GM18867 (cell line): ENCODE measurements around the gene ADI1.
"Not testable (repeated sequence)": the region's sequence is repeated elsewhere in the genome, so short reads cannot be mapped to it uniquely, and the experiment has no call there.

Experiments
- ATAC-seq: cut with Tn5 transposase; IDR thresholded peaks from one replicate; pipeline ENCODE4 v1.9.1; 2021; ENCODE audit warnings: mild to moderate bottlenecking, moderate library complexity; ENCODE audit not compliant: unreplicated experiment

The ADI1 gene

DNA sequence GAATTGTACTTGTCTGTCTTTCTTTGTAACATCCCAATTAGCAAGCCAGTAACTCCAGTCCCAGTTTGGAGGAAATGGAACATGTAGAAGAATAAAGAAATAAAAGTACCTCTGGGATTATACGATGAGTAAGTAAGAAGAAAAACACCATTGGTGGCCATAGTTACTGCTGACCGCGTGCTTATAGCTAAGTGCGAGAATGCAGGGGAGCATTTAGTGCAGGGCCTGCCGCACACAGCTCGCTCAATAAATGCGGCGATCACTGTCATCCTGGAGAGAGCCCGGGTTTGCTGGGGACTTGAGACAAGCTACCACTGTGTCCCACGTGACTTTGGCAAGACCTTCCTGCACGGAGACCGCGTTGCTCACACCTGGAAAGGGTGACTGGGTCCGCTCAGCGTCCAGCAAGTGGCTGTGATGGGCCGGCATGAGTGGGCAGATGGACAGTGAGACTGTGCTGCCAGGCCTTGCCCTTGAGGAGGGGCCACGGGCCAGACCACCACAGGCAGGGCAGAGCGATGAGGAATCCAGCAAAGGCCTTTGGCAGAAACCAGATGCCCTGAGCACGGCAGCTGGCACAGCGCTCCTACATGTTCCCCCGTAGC, 54.8 kb downstream of the ADI1 start:
- no peak for ATAC-seq

DNA sequence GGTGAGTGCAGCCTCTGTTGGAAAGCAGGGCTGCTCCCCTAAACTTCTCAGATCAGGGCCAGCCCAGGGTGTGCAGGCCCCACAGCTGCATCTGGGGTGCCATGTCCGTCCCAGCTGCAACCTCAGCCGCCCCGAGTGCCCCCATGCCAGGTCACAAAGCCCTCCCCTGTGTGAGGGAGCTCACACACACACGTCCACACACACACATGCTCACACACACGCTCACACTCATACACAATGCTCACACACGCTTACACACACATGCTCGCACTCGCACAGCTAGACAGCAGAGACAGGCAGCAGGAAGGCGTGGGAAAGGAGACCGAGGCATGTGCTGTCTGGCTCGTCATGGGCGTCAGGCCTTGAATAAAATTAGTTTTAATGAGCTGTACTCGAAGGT, 55.4 kb downstream of the ADI1 start:
- ATAC-seq: no peak

DNA sequence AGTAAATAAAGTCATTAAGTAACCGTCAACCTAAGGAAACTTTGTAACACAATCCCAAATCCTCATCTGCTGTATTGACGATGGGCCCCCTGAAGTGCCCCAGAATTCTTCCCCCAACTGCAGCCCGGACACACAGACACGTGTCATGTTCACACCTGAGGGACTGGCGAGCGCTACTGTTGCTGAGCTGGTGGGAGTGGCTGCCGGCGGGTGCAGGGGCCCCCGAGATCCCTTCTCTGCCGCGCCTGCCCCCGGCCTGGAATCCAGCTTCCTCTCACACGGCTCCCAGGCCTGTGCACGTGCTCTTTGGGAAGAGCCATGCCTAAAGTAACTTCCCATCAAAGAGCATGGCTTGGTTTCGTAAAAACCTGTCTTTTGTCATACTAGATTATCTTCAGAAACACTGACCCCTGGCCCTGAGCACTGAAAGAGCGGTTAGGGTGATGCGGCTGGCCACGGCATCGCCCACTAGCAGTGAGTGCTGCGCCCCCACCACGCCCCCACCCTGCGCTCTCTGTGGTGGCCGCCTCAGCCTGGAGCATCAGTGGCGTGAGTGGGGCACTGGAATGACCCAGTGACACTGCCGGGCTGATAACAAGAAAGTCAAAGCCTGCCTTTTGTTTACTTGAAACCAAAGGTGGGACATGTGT, 56.0 kb downstream of the ADI1 start:
- ATAC-seq: no peak

DNA sequence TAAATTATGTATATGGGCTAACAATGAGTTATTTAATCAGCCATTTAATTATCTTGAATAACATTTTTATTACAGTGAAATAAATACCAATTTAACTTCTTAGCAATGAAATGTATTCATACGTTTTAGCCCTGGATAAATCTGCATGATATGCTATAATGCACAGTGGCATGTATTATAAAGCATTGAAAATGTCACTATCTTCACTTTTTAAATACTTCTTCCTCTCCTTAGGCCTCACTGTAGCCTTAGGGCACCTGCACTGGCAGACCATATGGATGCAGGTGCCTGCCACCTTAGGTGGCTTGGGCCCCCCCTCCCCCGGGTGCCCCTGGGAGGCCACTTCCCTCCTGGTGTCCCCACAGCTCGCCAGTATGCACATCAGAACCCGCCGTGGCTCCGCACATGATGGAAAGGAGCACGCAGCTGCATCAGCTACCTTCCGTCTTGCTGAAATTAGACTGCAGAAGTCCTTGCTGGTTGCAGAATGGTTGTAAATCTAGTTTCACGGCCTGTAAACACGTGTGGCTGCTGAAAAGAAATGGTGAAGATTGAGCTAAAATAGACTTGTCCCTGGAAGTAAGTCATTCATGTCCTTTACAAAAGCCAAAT, 56.7 kb downstream of the ADI1 start:
- ATAC-seq: no peak

DNA sequence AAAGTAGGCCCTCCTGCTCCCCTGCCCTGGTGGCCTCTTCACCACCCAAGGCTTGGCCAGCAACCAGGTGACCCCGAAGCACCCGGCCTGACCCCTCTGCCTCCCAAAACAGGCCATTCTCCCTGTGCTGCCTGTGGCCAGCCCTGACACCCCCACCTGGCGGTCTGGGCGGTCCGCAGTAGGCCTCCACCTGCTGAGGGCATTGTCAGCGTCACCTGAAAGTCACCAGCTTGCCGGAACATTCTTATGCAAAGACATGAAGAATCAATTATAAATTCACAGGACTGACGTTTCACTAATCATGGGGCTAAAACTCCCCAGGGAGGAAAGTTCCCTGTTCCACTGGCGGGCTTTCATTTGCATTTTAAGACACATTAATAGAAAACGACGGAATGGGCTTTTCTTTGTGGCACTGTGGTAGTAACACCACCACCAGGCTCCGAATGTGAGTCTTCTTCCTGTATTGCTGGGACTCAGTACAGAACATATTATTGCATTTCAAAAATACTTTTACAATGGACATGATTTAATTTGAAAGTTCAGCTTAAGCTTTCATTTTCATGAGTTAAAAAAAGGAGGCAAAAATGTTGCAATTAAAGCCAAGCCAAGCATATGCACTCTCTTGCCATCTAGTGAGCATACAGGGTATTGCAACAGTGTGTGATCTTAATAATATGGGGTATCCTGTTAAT, 57.4 kb downstream of the ADI1 start:
- peak; percentile 77 for ATAC-seq

DNA sequence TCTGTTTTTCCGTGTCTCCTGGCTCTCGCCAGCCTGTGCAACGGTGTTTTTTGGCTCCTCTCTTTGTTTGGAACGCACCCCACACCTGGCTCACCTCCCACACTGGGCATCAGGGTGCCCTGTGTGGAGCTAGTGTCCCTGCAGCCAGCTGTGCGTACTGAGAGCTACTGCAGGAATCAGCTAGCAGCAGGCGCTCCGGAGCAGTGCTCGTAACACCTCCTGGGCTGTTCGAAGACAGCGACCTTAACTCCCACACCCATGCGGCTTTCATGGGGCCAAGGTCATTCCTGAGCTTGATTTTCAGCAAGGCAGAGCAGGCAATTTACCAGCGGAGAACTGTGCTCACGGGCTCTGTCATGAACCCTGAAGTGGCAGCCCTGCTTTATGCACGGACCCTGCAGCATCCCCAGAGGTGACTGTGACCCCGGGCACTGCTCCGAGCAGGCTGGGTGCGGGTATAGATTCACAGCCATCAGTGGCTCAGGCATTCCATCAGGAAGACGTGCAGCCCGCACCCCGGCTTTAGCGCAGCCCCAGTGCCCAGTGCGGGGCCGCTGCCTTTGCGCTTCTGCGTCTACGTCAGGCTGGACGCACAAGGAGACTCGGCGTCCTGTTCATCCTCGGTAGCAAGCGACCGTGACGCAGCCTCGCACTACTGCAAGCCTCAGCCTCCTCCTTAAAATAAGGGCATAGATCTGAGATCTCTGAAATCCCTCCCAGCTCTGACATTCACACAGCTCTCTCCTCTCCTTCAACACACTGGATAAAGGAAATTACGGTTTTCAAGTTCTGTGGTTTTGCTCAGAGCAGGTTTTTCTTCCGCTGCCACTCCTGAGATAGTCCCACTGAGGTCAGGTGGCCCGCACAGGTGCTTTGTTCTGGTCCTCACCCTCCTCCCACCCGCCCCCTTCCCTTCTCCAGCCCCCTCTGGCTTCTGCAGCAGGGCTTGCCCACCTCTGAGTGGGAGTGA, 58.2 kb downstream of the ADI1 start:
- ATAC-seq: no peak

DNA sequence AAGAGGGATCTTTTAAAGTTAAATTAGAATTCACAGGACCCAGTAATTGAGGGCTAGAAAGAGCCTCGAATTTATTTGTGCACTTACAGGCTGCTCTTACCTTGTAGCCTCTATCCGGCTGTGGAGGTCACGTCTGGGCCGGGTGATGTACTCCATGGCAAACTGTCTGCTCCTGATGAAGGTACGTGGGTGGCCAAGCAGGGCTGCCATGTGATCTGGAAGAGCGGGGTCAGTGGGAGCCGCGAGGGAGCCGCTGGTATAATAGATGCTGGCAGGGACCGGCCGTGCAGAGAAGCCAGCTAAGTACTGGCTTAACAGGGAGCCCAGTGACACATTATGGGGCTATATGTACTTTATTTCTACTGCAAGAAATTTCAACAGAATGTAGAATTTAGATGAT, 59.2 kb downstream of the ADI1 start:
- ATAC-seq: no peak

DNA sequence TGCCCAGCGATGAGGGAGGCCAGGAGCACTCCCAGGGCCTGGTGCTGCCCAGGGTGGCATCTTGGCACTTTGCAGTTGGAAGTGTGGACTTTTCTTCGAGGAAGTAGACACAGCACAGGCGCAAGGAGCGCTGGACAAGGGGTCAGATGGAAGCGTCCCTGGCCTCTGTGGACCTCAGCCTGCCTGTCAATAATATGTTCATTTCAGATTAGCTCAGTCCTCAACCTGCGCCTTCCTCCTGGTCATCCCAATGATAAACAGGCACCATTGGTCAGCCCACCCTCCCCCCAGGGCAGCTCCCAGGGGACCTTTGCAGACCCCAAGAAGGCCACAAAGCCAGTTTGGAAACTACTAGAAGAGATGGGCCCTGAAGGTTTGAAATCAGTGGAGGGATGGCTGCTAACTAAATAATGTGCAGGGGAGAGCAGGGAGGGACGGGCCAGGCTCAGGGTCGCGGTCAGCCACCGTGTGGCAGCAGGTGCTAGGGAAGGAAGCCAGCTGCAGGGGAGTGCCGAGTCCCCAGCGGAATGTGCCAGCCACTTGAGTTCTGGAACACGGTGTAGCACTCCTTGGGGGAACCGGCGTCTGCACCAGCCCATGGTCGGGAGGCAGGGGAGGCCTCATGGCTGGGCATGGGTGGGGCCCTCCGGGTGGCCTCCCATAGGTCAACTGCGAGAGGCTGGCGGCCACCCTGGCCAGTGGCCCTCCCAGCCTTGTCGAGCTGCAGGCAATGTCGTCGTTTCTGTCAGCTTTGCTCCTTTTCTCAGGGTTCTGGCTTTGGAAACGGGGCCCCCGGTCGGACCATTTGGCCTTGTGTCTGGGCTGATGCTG, 59.9 kb downstream of the ADI1 start:
- no peak for ATAC-seq

DNA sequence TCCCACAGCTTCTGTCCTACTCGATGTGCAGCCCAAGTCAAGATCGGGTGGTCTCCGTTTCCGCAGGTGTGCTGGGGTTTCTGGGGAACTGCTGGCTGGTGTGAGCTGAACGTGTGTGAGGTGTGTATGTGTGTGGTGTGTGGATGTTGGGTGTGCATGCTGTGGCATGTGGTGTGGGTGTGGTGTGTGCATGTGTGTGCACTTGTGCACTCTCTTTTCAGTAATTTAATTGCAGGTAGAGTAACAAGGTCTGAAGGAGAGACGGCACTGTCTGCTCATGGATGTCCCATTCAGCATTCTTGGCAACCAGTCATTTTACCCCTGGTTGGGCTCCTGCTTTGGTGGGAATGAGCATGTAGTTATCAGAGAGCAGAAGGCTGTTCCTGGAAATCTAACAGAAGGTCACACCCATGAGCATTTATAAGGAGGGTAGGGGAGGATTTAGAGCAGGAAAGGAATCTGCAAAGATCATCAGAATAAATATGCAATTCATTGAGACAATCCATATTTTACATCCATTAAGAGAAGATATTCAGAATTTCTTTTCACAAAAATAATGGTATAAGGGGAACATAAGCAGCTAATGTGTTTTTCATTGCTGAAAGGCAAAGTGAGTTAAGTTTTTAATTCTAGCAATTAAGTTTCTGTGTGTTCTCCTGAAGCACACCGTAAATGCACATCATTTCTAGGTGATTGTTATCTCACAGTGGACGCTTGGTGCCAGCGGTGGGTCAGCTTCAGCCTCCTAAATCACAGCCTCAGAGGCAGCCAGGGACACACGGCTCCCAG, 60.7 kb downstream of the ADI1 start:
- ATAC-seq: no peak

DNA sequence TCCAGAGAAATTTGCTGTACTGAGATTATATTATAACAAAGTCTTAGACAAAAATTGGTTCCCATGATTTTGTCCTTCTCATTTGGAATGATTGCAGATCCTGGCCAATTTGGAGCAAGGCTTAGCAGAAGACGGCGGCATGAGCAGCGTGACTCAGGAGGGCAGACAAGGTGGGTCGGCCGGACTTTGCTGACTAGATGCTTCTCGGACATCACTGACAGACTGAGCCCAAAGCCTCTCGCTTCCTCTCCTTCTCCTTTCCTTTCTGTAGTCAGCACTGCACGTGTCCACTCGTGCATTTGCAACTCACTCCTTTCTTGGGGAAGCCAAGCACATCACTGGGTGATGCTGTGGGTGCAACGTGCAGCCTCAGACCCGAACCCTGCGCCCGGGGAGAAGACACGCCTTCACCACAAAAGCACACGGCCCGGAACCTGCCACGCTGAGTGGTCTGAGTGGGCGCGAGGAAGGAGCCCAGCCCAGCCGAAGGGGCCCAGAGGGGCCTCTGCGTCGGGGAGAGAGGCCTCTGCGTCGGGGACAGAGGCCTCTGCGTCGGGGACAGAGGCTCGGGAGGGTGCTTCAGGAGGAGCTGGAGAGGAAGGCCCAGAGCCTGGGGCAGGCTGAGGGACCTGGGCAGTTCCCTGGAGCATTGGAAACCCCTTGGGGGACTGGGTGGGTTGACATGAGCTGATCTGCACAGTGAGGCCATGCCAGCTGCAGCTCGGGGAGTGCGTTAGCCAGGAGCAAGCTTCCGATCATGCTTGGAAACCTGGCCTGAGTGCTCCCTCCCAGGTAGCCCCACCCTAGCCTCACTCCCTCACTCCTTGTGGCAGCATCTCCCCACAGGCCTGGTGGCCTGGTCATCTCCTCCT, 61.6 kb downstream of the ADI1 start:
- ATAC-seq: no peak

DNA sequence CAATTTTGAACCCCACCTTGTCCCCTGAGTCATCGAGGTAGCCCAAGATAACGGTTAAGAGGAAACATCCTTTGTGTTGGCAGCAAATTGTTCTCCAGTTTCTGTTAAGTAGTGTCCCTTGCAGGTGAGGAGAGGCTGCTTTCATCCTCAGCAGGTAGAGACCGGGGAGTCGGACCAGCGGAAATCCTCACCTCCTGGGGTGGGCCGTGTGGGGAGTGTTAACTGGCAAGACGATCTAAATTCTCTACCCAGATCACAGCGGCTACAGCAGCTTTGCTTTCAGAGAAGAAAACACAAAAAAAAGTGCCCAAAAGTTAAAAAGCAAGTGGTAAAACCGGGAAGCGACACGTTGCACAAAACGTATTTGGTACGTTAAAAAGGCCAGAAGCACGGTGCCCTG, 63.2 kb downstream of the ADI1 start:
- no peak for ATAC-seq

DNA sequence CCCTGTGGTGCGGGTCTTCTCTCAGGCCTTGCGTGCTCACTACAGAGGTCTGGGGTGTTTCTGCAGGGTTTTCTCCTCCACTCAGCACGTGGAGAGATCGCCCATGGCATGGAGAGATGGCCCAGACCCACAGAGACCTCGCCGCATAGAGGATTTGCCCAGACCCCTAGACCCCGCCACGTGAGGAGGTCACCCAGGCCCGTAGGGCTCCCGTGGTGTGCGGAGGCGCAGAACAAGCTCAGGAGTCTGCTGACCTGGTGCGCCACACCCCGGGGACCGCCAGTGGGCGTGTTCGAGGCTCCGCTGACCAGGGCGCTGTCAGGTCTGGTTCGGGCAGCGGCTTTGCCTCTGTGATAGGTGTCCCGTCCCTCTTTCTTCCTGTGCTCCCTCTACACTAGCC, 64.5 kb downstream of the ADI1 start:
- no peak for ATAC-seq

DNA sequence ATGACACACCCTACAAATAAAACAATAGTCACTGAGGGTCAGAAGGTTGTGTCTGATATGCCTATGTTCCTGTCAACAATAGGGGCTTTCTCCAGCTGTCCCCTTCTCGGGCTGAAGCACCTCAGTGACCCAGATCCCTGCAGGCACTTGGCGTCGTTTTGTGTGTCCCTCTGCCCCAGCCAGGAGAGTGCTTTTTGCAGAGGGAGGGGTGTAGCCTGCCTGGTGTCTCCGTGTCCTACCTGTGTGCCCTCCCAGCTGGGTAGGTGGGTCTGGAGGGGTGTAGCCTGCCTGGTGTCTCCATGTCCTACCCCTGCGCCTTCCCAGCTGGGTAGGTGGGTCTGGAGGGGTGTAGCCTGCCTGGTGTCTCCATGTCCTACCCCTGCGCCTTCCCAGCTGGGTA, 65.3 kb downstream of the ADI1 start:
- ATAC-seq: not testable (repeated sequence)

DNA sequence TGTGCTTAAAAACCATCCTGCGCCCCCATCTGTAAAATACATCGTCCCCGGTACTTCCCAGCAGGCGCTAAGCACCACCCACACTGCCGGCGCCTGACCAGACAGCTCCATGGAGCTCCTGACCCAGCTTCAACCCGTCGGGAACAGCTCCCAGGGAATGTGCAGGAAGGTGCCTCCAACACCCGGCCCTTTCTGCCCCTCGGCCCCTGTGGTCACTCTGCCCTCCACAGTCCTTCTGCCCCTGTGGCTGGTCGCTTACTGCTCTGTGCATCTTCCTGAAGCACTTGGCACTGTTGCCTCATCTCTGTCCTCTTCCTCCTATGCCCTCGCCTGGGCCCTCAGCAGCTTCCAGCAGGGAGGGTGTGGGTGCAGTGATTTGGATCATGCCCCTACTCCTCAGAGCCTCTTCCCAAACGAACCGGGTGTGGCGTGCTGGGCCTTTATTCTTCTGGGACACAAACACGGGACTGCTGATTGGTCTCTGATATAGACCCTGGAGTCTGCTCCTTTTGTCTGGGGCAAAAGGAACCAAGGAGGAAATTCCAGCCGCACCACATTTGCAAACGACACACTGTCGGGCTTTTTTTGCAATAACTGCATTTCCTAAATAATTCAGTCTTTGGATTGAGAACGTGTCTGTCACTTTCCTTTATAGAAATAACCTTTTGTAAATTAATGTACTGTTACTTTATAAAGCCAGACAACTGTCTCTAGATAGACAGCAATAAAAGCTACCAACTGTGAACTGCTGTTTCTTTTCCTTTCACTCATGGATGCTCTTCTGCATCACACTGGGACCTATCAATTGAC, 65.9 kb downstream of the ADI1 start:
- no peak for ATAC-seq

DNA sequence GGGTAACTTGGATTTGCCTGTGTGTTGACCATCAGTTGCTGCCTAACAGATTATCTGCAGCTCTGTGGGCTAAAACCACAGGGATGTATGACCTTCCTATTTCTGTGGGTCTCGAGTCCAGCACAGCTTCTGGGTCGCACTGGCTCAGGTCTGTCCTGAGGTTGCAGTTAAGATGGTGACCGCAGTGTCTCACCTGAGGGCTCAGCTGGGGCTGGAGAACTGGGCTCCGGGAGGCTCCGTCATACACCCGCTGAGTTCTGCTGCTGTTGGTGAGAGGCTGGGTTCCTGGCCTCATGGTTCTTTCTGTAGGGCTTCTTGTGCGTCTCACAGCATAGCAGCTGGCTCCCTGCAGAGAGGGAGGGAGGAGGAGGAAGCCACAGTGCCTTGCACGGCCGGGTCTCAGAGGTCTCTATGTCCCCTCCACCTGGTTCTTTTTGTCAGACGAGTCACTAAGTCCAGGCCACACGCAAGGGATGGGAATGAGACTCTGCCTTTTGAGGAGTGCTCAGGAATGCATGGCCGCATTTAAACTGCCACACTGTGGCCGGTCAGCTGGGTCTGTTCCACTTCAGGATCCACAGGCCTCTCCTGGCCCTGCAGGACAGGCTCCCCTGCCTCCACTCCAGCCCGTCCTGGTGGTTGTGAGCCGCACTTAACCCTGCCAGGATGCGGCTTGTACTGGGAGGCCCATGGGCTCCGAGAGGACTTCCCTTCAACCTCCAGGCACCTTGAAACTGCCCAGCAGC, 67.2 kb downstream of the ADI1 start:
- ATAC-seq: no peak

DNA sequence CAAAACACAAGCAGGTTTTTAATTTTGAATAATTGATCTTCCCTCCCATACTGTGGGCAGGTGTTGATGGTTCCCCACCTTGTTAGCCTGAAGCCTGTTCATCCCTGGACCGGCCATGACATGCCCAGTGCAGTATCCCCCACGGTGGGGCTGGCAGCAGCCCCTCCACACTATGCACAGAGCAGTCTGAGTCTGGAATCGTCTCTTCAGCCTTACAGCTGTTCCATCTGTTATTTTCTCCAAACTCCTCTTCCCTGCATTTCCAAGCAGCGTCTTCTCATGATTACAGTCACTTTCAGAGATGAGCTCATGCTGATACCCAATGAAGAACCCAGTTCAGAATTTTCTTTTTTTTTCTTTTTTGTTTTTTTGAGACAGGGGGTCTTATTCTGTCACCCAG, 68.2 kb downstream of the ADI1 start:
- ATAC-seq: no peak
